Stomach smooth muscle (tissue), 2 donors: ENCODE data around the gene TENM4.

Experiments
- H3K27ac ChIP-seq: one replicate; pipeline ENCODE4 v1.7.0; 2013; ENCODE audit warnings: mild to moderate bottlenecking, low read length, inconsistent platforms
- H3K27me3 ChIP-seq, 2 donors: one replicate each; pipeline ENCODE4 v1.7.0; 2013; ENCODE audit warnings: low read length in 2 of 2; ENCODE audit not compliant: insufficient read depth in 2 of 2, control insufficient read depth in 1 of 2
- H3K36me3 ChIP-seq, 2 donors: one replicate each; pipeline ENCODE4 v1.7.0; 2013; ENCODE audit warnings: low read length in 2 of 2; ENCODE audit not compliant: control insufficient read depth in 2 of 2, insufficient read depth in 2 of 2
- H3K4me1 ChIP-seq: one replicate; pipeline ENCODE4 v1.7.0; 2013; ENCODE audit warnings: low read length; ENCODE audit not compliant: control insufficient read depth, insufficient read depth
- H3K4me3 ChIP-seq, 2 donors: one replicate each; pipeline ENCODE4 v1.7.0; 2013; ENCODE audit warnings: low read length in 2 of 2
- H3K9ac ChIP-seq, 2 donors: one replicate each; pipeline ENCODE4 v1.7.0; 2013; ENCODE audit warnings: low read length in 2 of 2, mild to moderate bottlenecking in 1 of 2
- H3K9me3 ChIP-seq, 2 donors: one replicate each; pipeline ENCODE4 v1.7.0; 2013; ENCODE audit warnings: low read length in 2 of 2; ENCODE audit not compliant: control insufficient read depth in 2 of 2
- donor health status: healthy.
- donor health status: Pancreatic carcinoma.

The TENM4 gene

GRCh38 chr11:79128291-79128690, 312.5 kb downstream of the TENM4 start:
- no peak overlapping the region for H3K9ac ChIP-seq

GRCh38 chr11:79122759-79123158, 318.1 kb downstream of the TENM4 start:
- H3K36me3 ChIP-seq = no peaks in the 10 kb centered on the region
- H3K4me3 ChIP-seq = no peak overlapping the region
- no peak overlapping the region for H3K27ac ChIP-seq
- peaks cover 3 to 7% of the 10 kb centered on the region in 2 donors for H3K9me3 ChIP-seq
- no peaks in the 10 kb centered on the region for H3K4me1 ChIP-seq
- H3K27me3 ChIP-seq = no peaks in the 10 kb centered on the region
- no peak overlapping the region for H3K9ac ChIP-seq

More at GRCh38 chr11:79128291-79128690, 312.5 kb downstream of the TENM4 start:
- no peaks in the 10 kb centered on the region for H3K4me1 ChIP-seq
- H3K27me3 ChIP-seq = no peaks in the 10 kb centered on the region
- H3K9me3 ChIP-seq = peaks cover 3 to 7% of the 10 kb centered on the region in 2 donors
- no peaks in the 10 kb centered on the region for H3K36me3 ChIP-seq
- H3K27ac ChIP-seq = no peak overlapping the region
- H3K4me3 ChIP-seq = no peak overlapping the region

GRCh38 chr11:79121351-79121750, 319.5 kb downstream of the TENM4 start:
- no peaks in the 10 kb centered on the region for H3K4me1 ChIP-seq
- no peak overlapping the region for H3K9ac ChIP-seq
- no peak overlapping the region for H3K27ac ChIP-seq
- H3K36me3 ChIP-seq = no peaks in the 10 kb centered on the region
- H3K27me3 ChIP-seq = no peaks in the 10 kb centered on the region
- peaks cover under 1 to 2% of the 10 kb centered on the region in 2 donors for H3K9me3 ChIP-seq
- no peak overlapping the region for H3K4me3 ChIP-seq

- H3K36me3 ChIP-seq = no peaks in the 10 kb centered on the region
- no peak overlapping the region for H3K4me3 ChIP-seq
- no peak overlapping the region for H3K9ac ChIP-seq
- H3K27me3 ChIP-seq = no peaks in the 10 kb centered on the region
- H3K9me3 ChIP-seq = peaks cover 0 to 5% of the 10 kb centered on the region in 2 donors
- no peak overlapping the region for H3K27ac ChIP-seq
- H3K4me1 ChIP-seq = no peaks in the 10 kb centered on the region
These were observed 321.1 kb downstream of the TENM4 start for GRCh38 chr11:79119491-79120284.

GRCh38 chr11:79117488-79117887, 323.3 kb downstream of the TENM4 start:
- Histone ChIP-seq H3K27me3 (no peaks in the 10 kb centered on the region), H3K27ac (no peak overlapping the region), H3K4me1 (no peaks in the 10 kb centered on the region), H3K9ac (no peak overlapping the region), H3K4me3 (no peak overlapping the region), H3K36me3 (no peaks in the 10 kb centered on the region), H3K9me3 (peaks cover 0 to 5% of the 10 kb centered on the region in 2 donors)

GRCh38 chr11:79116600-79116999, 324.2 kb downstream of the TENM4 start:
- Histone ChIP-seq H3K27me3 (no peaks in the 10 kb centered on the region), H3K4me1 (no peaks in the 10 kb centered on the region), H3K36me3 (no peaks in the 10 kb centered on the region), H3K9ac (no peak overlapping the region), H3K4me3 (no peak overlapping the region), H3K9me3 (peaks cover 0 to 5% of the 10 kb centered on the region in 2 donors), H3K27ac (no peak overlapping the region)

GRCh38 chr11:79113054-79113690, 327.7 kb downstream of the TENM4 start:
- Histone ChIP-seq H3K9me3 (peaks cover 0 to 5% of the 10 kb centered on the region in 2 donors), H3K27me3 (no peaks in the 10 kb centered on the region), H3K4me3 (no peak overlapping the region), H3K36me3 (no peaks in the 10 kb centered on the region), H3K27ac (no peak overlapping the region), H3K9ac (no peak overlapping the region), H3K4me1 (no peaks in the 10 kb centered on the region)

- peaks cover 0 to 5% of the 10 kb centered on the region in 2 donors for H3K9me3 ChIP-seq
- H3K4me3 ChIP-seq = no peak overlapping the region
- H3K27ac ChIP-seq = no peak overlapping the region
- no peaks in the 10 kb centered on the region for H3K27me3 ChIP-seq
- no peak overlapping the region for H3K9ac ChIP-seq
- no peaks in the 10 kb centered on the region for H3K36me3 ChIP-seq
- no peaks in the 10 kb centered on the region for H3K4me1 ChIP-seq
These were observed 330.0 kb downstream of the TENM4 start for GRCh38 chr11:79110796-79111195.

GRCh38 chr11:79110321-79110720, 330.5 kb downstream of the TENM4 start:
- Histone ChIP-seq H3K9ac (no peak overlapping the region), H3K4me3 (no peak overlapping the region), H3K36me3 (no peaks in the 10 kb centered on the region), H3K4me1 (no peaks in the 10 kb centered on the region), H3K9me3 (peaks cover 0 to 4% of the 10 kb centered on the region in 2 donors), H3K27ac (no peak overlapping the region), H3K27me3 (no peaks in the 10 kb centered on the region)

GRCh38 chr11:79108851-79109250, 332.0 kb downstream of the TENM4 start:
- Histone ChIP-seq H3K9me3 (no peaks in the 10 kb centered on the region), H3K27ac (no peak overlapping the region), H3K4me3 (no peak overlapping the region), H3K9ac (no peak overlapping the region), H3K4me1 (no peaks in the 10 kb centered on the region), H3K36me3 (no peaks in the 10 kb centered on the region), H3K27me3 (no peaks in the 10 kb centered on the region)

GRCh38 chr11:79102840-79103239, 338.0 kb downstream of the TENM4 start:
- Histone ChIP-seq H3K27ac (no peak overlapping the region), H3K36me3 (no peaks in the 10 kb centered on the region), H3K9ac (no peak overlapping the region), H3K27me3 (no peaks in the 10 kb centered on the region), H3K4me3 (no peak overlapping the region), H3K9me3 (no peaks in the 10 kb centered on the region), H3K4me1 (peaks cover 22% of the 10 kb centered on the region)
